GM12878 (cell line): ENCODE measurements around the gene NFKBIA. TPM values are rescaled to one million over a fixed set of nuclear protein-coding genes. Genes with fewer than 3 reads are reported as not detected.

Experiments
- ATF7 ChIP-seq: fragments of 450-650 bp; IDR thresholded peaks from 2 replicates; pipeline ENCODE4 v1.6.1; 2016; ENCODE audit warnings: low read depth, mild to moderate bottlenecking
- BCL11A ChIP-seq: IDR thresholded peaks from 2 replicates; pipeline ENCODE4 v1.6.1; 2011; ENCODE audit warnings: low read depth, low read length
- CEBPB ChIP-seq, 2 experiments: fragments of 150-350 bp in 1 of 2; IDR thresholded peaks; 2 replicates each; pipeline ENCODE4 v1.6.1; 2012 to 2014; ENCODE audit warnings: low read depth in 2 of 2, low read length in 2 of 2, borderline replicate concordance in 1 of 2, inconsistent platforms in 1 of 2
- CHD2 ChIP-seq: IDR thresholded peaks from 2 replicates; pipeline ENCODE4 v1.6.1; 2011; ENCODE audit warnings: low read depth, low read length, improper control_type of control experiment, borderline replicate concordance
- EED ChIP-seq: sonication (generic); IDR thresholded peaks from 2 replicates; pipeline ENCODE4 v1.6.1; 2016; ENCODE audit warnings: antibody characterized with exemption, low read depth
- EZH2 ChIP-seq: IDR thresholded peaks from 2 replicates; pipeline ENCODE4 v1.6.1; 2012; ENCODE audit warnings: low read depth, mild to moderate bottlenecking, control low read depth, inconsistent platforms, low read length, borderline replicate concordance; ENCODE audit not compliant: control insufficient read depth
- FOS ChIP-seq: IDR thresholded peaks from 3 replicates; pipeline ENCODE4 v1.6.1; 2011; ENCODE audit warnings: borderline replicate concordance; ENCODE audit not compliant: insufficient read length; ENCODE audit errors: extremely low read depth
- FOXM1 ChIP-seq: IDR thresholded peaks from 2 replicates; pipeline ENCODE4 v1.6.1; 2012; ENCODE audit warnings: low read depth, mild to moderate bottlenecking, inconsistent platforms, low read length, moderate library complexity
- IKZF2 ChIP-seq, 2 experiments: fragments of 450-650 bp; IDR thresholded peaks; 2 replicates each; pipeline ENCODE4 v1.6.1; 2017; ENCODE audit warnings: mild to moderate bottlenecking in 2 of 2, moderate library complexity in 2 of 2
- KAT2A ChIP-seq: conservative IDR thresholded peaks from 2 replicates; pipeline ENCODE4 v1.6.1; 2011; ENCODE audit warnings: low read depth, low read length; ENCODE audit not compliant: control insufficient read depth
- MTA3 ChIP-seq: IDR thresholded peaks from 2 replicates; pipeline ENCODE4 v1.6.1; 2012; ENCODE audit warnings: low read length, inconsistent platforms, borderline replicate concordance
- MYB ChIP-seq: fragments of 150-350 bp; IDR thresholded peaks from 2 replicates; pipeline ENCODE4 v1.6.1; 2014; ENCODE audit warnings: mild to moderate bottlenecking, low read depth, low read length, borderline replicate concordance
- NFIC ChIP-seq: IDR thresholded peaks from 2 replicates; pipeline ENCODE4 v1.6.1; 2012; ENCODE audit warnings: low read depth, mild to moderate bottlenecking, inconsistent platforms, low read length, moderate library complexity
- PAX5 ChIP-seq: IDR thresholded peaks from 2 replicates; pipeline ENCODE4 v1.6.1; 2011; ENCODE audit warnings: low read depth, low read length, borderline replicate concordance
- PML ChIP-seq: IDR thresholded peaks from 2 replicates; pipeline ENCODE4 v1.6.1; 2012; ENCODE audit warnings: low read length, inconsistent platforms
- POU2F2 ChIP-seq: IDR thresholded peaks from 3 replicates; pipeline ENCODE4 v1.6.1; 2011; ENCODE audit warnings: low read depth, mild to moderate bottlenecking, low read length, borderline replicate concordance
- RELB ChIP-seq: fragments of 450-650 bp; IDR thresholded peaks from 2 replicates; pipeline ENCODE4 v1.6.1; 2017; ENCODE audit warnings: low read depth, mild to moderate bottlenecking, moderate library complexity
- RUNX3 ChIP-seq: IDR thresholded peaks from 2 replicates; pipeline ENCODE4 v1.6.1; 2012; ENCODE audit warnings: low read length, inconsistent platforms
- SMAD1 ChIP-seq: fragments of 450-650 bp; IDR thresholded peaks from 2 replicates; pipeline ENCODE4 v1.6.1; 2018; ENCODE audit warnings: mild to moderate bottlenecking, low read depth; ENCODE audit not compliant: partially characterized antibody
- SMC3 ChIP-seq: IDR thresholded peaks from 2 replicates; pipeline ENCODE4 v1.6.1; 2011; ENCODE audit warnings: low read length, improper control_type of control experiment, borderline replicate concordance
- TCF7 ChIP-seq: IDR thresholded peaks from 2 replicates; pipeline ENCODE4 v1.6.1; 2014; ENCODE audit warnings: antibody characterized with exemption, borderline replicate concordance
- YY1 ChIP-seq: IDR thresholded peaks from 2 replicates; pipeline ENCODE4 v1.6.1; 2011; ENCODE audit warnings: low read depth, mild to moderate bottlenecking, low read length
- ZBTB40 ChIP-seq: fragments of 450-650 bp; IDR thresholded peaks from 2 replicates; pipeline ENCODE4 v1.6.1; 2016; ENCODE audit warnings: mild to moderate bottlenecking, moderate library complexity, borderline replicate concordance
- polyA plus RNA-seq, 11 experiments: library from polyadenylated mRNA; depleted of rRNA in 4 of 11; unstranded in 6 of 11; stranded (reverse) in 5 of 11; fragments of >200 nt; fragmentation: Nextera tagmentation in 4 of 11; fragmentation: Illumina TruSeq in 1 of 11; extraction: Ambion mirVana in 4 of 11; extraction: Trizol in 1 of 11; gene quantifications; 1 replicate in 1 of 11; 2 replicates in 10 of 11; pipeline versions ENCODE4 v1.2.1 to v1.2.3, GENCODE V29; 2011 to 2016; ENCODE audit warnings: inconsistent platforms in 2 of 11, missing spikeins in 2 of 11, low read depth in 1 of 11
- total RNA-seq, 4 experiments: library from RNA; depleted of rRNA in 3 of 4; stranded (reverse); fragments of >200 nt in 3 of 4; fragmentation: Illumina TruSeq in 1 of 4; extraction: Trizol in 1 of 4; gene quantifications; 2 replicates each; pipeline versions ENCODE4 v1.2.1 to v1.2.3, GENCODE V29; 2013 to 2021

The NFKBIA gene
- total and polyA plus RNA-seq, 10 of the 15 experiments (the other 5 are each of a cell fraction or from before 2014, with no cell fraction given) = 123 to 419 (median 267) TPM

GRCh38 chr14:35400648-35401421 is 3.7 kb downstream of the NFKBIA start (continued):
- TF ChIP-seq FOXM1 (peak; percentile 42; the same call in 1 of the 2 replicates), CEBPB (IDR thresholded peaks at IDR 0.05; ENCODE audit: borderline replicate concordance in 1 of 2, low read depth in 2 of 2, low read length in 2 of 2) (peak in 1 of 2 experiments; percentile 38; a peak in 1 of 4 replicates), PML (0 out of 2 replicates have a peak, but pooled peaks have one; percentile 27), BCL11A (peak; percentile 23; the same call in 1 of the 2 replicates), EED (no peak), YY1 (no peak), RELB (no peak), MYB (no peak), EZH2 (no peak), MTA3 (peak; percentile 98), PAX5 (0 out of 2 replicates have a peak, but pooled peaks have one; percentile 6), POU2F2 (no peak; the same call in 1 of the 3 replicates), ZBTB40 (no peak), RUNX3 (0 out of 2 replicates have a peak, but pooled peaks have one; percentile 13), CHD2 (no peak), IKZF2 (IDR thresholded peaks at IDR 0.05) (peak in 1 of 2 experiments; percentile 30; a peak in 2 of 4 replicates), FOS (no peak), KAT2A (no peak), SMAD1 (no peak), TCF7 (no peak), SMC3 (no peak), NFIC (peak; percentile 19; the same call in 1 of the 2 replicates), ATF7 (no peak)
